ENCODE data around the gene CASQ2.

Gene CASQ2

DNA sequence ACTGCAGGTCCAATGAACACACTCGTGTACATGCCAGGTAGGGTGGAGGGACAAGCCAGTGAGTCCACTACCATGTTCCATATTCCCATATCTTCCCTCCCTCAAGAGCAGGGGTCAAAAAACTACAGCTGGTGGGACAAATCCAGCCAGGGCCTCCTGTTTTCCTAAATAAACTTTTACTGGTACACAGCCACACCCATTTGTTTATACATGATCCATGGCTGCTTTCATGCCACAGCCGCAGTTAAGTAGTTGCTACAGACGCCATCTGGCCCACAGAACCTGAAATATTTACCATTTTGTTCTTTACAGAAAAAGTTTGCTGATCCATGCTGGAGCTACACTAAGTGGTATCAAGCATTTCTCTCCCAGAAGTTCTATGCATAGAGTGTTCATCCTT is 42.4 kb downstream of the CASQ2 start:
- TF ChIP-seq, protein P1, sequence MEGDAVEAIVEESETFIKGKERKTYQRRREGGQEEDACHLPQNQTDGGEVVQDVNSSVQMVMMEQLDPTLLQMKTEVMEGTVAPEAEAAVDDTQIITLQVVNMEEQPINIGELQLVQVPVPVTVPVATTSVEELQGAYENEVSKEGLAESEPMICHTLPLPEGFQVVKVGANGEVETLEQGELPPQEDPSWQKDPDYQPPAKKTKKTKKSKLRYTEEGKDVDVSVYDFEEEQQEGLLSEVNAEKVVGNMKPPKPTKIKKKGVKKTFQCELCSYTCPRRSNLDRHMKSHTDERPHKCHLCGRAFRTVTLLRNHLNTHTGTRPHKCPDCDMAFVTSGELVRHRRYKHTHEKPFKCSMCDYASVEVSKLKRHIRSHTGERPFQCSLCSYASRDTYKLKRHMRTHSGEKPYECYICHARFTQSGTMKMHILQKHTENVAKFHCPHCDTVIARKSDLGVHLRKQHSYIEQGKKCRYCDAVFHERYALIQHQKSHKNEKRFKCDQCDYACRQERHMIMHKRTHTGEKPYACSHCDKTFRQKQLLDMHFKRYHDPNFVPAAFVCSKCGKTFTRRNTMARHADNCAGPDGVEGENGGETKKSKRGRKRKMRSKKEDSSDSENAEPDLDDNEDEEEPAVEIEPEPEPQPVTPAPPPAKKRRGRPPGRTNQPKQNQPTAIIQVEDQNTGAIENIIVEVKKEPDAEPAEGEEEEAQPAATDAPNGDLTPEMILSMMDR (IDR thresholded peaks at IDR 0.05; ENCODE audit: low read depth, low read length, missing control alignments), result no peak
- Histone ChIP-seq H3K4me3 (ENCODE audit: low read depth, low read length) (no peak overlapping the region), H3K36me3 (replicated peaks) (no peaks in the 10 kb centered on the region), H3K27me3 (replicated peaks) (no peaks in the 10 kb centered on the region), H3K27ac (no peak overlapping the region)
- in situ Hi-C loops (cut with HindIII; ENCODE audit: low pct_ligation_motif_present, low sequenced_read_pairs), result no loop called here
- no peak for DNase-seq

DNA sequence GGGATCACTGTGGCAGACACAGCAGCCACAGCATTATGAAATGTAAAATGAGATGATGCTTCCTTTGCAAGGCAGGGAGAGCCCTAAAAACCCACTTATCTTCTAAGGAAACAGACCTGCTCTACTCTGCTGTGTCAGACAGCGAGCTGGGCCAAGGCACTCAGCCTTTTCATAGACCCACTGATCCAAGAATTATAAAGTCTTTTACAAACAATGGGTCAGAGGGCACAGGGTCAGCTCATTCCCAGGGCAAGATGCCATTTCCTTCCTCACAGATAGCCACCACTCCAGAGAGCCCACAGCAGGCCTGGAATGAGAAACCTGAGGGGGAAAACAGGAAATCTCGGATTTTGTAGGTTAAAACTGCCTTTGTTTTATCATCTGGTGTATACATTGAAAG is 42.9 kb downstream of the CASQ2 start:
- Histone ChIP-seq H3K27me3 (replicated peaks) (no peaks in the 10 kb centered on the region), H3K4me3 (ENCODE audit: low read depth, low read length) (no peak overlapping the region), H3K36me3 (replicated peaks) (no peaks in the 10 kb centered on the region), H3K27ac (no peak overlapping the region)
- in situ Hi-C loops (cut with HindIII; ENCODE audit: low pct_ligation_motif_present, low sequenced_read_pairs), result no loop called here
- DNase-seq, result no peak
- TF ChIP-seq, protein P1 (IDR thresholded peaks at IDR 0.05; ENCODE audit: low read depth, low read length, missing control alignments), result no peak

DNA sequence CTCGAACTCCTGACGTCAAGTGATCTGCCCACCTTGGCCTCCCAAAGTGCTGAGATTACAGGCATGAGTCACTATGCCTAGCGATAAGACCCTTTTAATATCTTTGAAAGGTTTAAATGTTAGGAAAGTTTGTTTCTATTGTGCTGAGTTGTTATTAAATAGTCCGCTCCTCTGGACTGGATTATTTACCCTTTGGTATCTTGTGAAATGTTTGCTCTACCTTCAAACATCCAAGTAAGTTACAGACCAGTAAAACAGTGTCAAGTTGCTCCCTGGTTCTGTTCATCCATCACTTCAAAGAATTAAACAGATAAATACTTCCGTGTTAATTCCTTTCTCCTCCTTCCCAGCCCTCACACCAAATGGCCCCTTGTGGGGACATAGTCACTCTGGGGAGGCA is 44.8 kb downstream of the CASQ2 start:
- no peak overlapping the region for H3K4me3 ChIP-seq (ENCODE audit: low read depth, low read length)
- in situ Hi-C loops (cut with HindIII; ENCODE audit: low pct_ligation_motif_present, low sequenced_read_pairs), result no loop called here
- H3K27me3 ChIP-seq (replicated peaks), result no peaks in the 10 kb centered on the region
- H3K27ac ChIP-seq, result no peak overlapping the region
- TF ChIP-seq, protein P1 (IDR thresholded peaks at IDR 0.05; ENCODE audit: low read depth, low read length, missing control alignments), result no peak
- no peak for DNase-seq
- no peaks in the 10 kb centered on the region for H3K36me3 ChIP-seq (replicated peaks)

DNA sequence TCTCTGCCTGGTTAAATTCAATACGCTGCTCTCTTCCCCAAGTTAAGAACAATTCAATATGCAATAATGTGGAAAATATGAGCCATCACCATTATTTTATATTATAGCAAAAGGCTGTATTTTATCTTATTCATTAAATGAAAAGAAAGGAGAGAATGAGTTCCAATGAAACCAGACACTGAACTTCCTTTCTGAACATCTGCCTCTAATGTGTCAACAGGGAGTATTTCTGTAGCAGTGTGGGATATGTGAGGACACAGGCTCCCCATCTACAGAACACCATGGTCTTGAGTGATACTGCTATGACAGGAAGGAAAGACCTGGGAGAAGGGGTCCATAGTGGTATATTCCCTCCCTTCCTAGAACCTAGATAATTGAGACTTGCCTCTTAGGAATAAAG is 46.3 kb downstream of the CASQ2 start:
- H3K27ac ChIP-seq, result no peak overlapping the region
- TF ChIP-seq, protein P1 (IDR thresholded peaks at IDR 0.05; ENCODE audit: low read depth, low read length, missing control alignments), result no peak
- H3K4me3 ChIP-seq (ENCODE audit: low read depth, low read length), result no peak overlapping the region
- no peaks in the 10 kb centered on the region for H3K36me3 ChIP-seq (replicated peaks)
- no peak for DNase-seq
- in situ Hi-C loops (cut with HindIII; ENCODE audit: low pct_ligation_motif_present, low sequenced_read_pairs), result no loop called here
- H3K27me3 ChIP-seq (replicated peaks), result no peaks in the 10 kb centered on the region

DNA sequence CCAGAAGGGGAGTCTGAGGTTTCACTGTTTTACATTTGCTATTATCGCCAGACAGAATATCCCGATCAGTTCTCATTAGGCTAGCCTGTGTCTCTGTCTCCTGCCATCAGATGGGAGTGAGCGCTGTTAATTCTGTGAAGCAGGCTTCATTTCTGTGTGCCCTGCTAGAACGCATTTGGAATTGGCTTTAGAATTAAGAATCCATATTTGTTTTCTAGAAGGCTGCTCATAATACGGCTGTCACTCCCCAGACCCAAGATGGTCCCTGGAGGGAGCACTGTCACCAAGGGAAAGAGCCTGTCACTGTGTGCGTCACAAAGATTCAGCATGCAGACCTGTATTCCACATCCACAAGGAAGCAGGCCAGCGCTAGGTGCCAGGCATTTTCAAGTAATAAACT is 49.2 kb downstream of the CASQ2 start:
- in situ Hi-C loops (cut with HindIII; ENCODE audit: low pct_ligation_motif_present, low sequenced_read_pairs), result no loop called here
- TF ChIP-seq, protein P1 (IDR thresholded peaks at IDR 0.05; ENCODE audit: low read depth, low read length, missing control alignments), result no peak

DNA sequence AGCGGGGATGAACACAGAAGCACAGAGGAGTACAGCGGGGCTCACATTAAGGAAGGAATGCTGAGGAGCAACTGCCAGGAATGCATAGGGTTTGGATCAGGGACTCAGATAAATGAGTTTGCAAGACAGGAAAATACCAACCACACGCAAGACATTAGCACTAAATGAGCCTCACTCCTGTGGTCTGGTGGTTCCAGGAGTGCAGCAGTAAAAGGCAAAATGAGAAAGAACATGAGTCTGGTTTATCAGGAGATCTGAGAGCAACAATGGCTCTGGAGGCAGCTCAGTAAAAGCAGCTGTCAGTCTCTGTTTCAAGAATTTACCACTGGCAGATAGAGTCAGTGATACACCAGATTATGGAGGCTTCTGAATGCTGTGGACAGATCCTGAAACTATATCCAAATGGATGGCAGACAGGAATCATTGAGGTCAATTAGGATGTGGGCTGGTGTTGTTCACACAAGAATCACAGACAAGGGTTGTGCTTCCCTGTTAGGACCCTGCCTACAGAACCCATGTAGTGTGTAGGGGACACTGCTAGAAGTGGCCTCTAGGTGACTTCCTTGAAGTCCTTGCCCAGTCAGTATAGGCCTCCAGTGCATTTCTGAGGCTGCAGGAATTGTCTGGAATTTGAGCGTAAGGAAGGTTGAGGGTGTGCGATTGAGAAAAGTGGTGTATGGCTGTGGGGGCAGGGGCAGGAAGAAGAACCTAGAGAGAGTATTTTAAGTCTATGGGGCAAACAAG is 50.3 kb downstream of the CASQ2 start:
- Histone ChIP-seq H3K36me3 (replicated peaks) (no peaks in the 10 kb centered on the region), H3K27me3 (replicated peaks) (no peaks in the 10 kb centered on the region), H3K4me3 (ENCODE audit: low read depth, low read length) (no peak overlapping the region), H3K27ac (no peak overlapping the region)
- TF ChIP-seq, protein P1 (IDR thresholded peaks at IDR 0.05; ENCODE audit: low read depth, low read length, missing control alignments), result no peak
- no peak for DNase-seq
- in situ Hi-C loops (cut with HindIII; ENCODE audit: low pct_ligation_motif_present, low sequenced_read_pairs), result no loop called here

More for the DNA sequence above, 49.2 kb downstream of the CASQ2 start:
- Histone ChIP-seq H3K27ac (no peak overlapping the region), H3K4me3 (ENCODE audit: low read depth, low read length) (no peak overlapping the region), H3K27me3 (replicated peaks) (no peaks in the 10 kb centered on the region), H3K36me3 (replicated peaks) (no peaks in the 10 kb centered on the region)
- no peak for DNase-seq
